ENCODE results near the gene RPS6KA2.

RPS6KA2 gene

DNA sequence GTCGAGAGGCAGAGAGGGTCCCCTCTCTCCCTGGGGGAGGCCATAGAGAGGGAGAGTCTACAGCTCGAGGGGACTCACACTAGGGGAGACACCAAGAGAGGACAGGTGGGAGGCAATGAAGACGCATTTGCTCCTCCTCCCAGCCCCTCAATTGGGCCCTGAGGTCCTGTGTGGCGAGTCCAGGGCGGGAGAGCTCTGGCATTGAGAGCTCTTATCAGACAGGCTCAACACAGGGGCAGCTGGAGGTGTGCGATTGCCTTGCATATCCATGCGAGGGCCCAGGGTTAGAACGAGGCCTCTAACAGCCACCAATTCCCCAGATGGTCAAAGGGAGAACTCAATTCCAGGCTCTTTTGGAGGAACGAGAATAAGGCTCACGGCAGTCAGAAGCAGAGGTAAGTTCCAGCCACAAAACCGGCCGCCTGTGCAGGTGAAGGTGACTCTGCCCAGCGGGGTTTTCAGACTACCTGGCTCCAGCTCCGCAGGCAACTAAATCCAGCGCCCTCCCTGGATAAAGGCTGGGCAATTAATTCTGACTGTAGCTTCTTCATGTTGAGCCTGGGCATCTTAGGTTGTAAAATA lies 150.3 kb downstream of the RPS6KA2 start:
- DNase-seq (ENCODE audit: extremely low spot score), result no peak
- CTCF ChIA-PET, result interaction anchor here (1.1 kb wide), 1 partner anchor 205 kb away, joined by 3 read pairs; no protein-coding TSS in a partner anchor
- TF ChIP-seq, protein P1, sequence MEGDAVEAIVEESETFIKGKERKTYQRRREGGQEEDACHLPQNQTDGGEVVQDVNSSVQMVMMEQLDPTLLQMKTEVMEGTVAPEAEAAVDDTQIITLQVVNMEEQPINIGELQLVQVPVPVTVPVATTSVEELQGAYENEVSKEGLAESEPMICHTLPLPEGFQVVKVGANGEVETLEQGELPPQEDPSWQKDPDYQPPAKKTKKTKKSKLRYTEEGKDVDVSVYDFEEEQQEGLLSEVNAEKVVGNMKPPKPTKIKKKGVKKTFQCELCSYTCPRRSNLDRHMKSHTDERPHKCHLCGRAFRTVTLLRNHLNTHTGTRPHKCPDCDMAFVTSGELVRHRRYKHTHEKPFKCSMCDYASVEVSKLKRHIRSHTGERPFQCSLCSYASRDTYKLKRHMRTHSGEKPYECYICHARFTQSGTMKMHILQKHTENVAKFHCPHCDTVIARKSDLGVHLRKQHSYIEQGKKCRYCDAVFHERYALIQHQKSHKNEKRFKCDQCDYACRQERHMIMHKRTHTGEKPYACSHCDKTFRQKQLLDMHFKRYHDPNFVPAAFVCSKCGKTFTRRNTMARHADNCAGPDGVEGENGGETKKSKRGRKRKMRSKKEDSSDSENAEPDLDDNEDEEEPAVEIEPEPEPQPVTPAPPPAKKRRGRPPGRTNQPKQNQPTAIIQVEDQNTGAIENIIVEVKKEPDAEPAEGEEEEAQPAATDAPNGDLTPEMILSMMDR (IDR thresholded peaks at IDR 0.05; ENCODE audit: control extremely low read depth, extremely low read depth, low read depth, missing control alignments), result no peak
- POLR2A ChIA-PET, result no interaction called here

DNA sequence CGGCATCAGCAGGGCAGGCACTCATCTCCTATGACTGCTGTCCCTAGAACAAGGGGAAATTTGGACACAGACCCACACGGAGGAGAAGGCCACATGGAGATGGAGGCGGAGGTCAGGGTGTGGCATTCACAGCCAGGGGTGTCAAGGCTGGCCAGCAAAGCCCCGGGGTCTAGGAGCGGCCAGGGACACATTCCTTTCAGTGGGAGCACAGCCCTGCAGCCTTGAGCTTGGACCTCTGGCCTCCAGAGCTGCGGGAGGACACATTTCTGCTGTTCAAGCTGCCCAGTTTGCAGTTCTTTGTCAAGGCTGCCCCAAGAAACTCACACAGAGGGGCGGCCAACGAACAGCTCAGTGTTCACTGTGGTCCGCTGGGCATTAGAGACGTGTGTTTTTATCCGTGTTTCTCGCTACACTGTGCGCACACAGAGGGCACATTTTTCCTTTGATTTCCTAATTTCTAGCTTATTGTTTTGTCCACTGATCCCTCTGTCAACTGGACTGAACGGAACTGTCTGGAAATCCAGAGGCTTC lies 150.9 kb downstream of the RPS6KA2 start:
- CTCF ChIA-PET, result interaction anchor here (0.6 to 1.1 kb wide), 2 partner anchors 12 to 204 kb away, joined by 3 read pairs; no protein-coding TSS in a partner anchor
- TF ChIP-seq, protein P1 (IDR thresholded peaks at IDR 0.05; ENCODE audit: control extremely low read depth, extremely low read depth, low read depth, missing control alignments), result no peak
- POLR2A ChIA-PET, result no interaction called here
- DNase-seq (ENCODE audit: extremely low spot score), result no peak

DNA sequence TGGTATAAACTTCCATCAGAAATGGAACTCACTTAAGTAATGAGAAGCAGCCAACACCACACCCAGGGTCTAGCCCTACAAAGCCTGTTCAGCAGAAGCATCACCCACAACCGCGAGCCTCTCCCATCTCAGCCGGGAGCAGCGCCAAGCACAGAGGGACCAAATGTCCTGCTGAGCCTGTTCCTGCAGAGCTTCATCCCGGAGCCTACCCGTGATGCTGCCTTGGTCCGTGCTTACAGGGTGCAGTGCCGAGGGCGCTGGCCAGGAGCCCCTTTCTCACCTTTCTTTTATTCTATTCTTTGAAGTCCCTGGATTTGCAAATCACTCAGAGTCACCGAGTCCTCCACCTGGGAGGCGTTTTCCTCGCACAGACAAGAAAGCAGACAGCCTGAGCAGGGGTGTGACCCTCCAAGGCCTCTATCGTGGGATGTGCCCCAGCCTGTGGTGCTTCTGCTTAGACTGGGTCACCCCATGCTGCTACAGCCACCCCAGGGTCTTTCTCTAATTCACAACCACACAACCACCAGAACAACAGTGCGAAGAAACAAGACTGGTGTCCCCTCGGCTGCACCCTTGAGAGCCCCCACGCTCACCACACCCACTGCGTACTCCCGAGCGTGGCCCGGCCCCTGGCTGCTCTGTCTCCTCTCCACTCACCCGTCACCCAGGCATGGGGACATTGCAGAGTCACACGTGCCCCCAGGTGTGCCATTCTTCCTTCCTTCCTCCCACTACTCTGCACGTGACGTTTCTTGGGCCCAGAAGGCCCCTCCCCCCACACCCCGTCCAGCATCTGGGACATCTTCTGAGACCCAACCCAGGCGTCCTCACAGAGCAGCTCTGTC lies 152.1 kb downstream of the RPS6KA2 start:
- POLR2A ChIA-PET, result no interaction called here

DNA sequence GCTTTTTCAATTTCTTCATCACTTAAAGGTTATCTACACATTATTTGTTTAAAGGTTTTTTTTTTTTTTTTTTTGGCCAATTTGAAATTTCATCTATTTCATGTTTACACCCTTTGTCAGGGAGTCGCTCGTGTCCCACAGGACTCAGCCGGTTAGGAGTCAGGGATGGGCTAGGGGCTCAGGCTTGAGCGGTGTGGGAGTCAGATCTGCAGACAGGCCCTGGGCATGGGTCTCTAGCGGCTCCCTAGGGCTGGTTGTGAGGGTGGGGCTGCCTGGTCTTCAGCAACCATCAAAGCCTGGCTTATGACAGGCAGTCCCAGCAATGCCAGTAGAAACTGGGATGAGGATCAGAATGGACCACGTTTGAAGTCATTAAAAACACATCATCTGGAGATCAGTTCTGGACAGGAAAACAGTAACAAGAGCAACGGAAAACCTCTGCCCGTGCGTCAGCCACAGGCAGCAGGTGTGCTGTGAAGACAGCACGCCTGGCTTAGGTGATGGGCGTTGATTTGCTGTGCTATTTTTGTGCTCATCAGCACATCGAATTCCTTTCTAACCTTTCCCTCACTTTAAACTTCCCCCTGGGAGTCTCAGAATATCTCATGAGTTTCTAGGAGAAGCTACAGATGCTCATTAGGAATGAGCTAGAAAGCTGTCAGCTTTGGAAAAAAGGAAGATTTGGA lies 153.0 kb downstream of the RPS6KA2 start:
- TF ChIP-seq, protein P1 (IDR thresholded peaks at IDR 0.05; ENCODE audit: control extremely low read depth, extremely low read depth, low read depth, missing control alignments), result no peak
- ChIA-PET POLR2A (no interaction called here), CTCF (interaction anchor here (1.3 kb wide), 1 partner anchor 10 kb away, joined by 5 read pairs; no protein-coding TSS in a partner anchor)
- DNase-seq (ENCODE audit: extremely low spot score), result no peak

More for the DNA sequence above, 152.1 kb downstream of the RPS6KA2 start:
- DNase-seq (ENCODE audit: extremely low spot score), result no peak
- TF ChIP-seq, protein P1 (IDR thresholded peaks at IDR 0.05; ENCODE audit: control extremely low read depth, extremely low read depth, low read depth, missing control alignments), result no peak
- CTCF ChIA-PET, result interaction anchor here (1.3 kb wide), 1 partner anchor 11 kb away, joined by 5 read pairs; no protein-coding TSS in a partner anchor

DNA sequence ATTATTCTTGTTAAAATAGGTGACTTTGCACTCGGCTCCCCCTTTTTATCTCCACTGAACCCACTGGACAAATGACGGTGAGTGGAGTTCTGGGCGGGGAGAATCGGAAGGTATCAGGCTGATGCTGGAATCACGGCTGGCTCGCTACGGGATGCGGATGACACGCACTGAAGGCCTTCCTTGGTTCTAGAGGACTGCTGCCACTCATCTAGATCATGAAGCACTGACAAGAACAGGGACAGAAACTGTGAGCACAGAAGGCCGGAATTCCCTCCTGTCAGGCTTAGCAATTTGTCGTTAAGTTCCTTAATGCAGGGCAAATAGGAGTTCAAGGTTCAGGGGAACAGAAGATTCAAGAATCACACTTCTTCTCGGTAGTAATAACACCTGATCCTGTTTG lies 154.4 kb downstream of the RPS6KA2 start:
- ChIA-PET CTCF (interaction anchor here (0.8 kb wide), 1 partner anchor 8 kb away, joined by 3 read pairs; no protein-coding TSS in a partner anchor), POLR2A (no interaction called here)
- TF ChIP-seq, protein P1 (IDR thresholded peaks at IDR 0.05; ENCODE audit: control extremely low read depth, extremely low read depth, low read depth, missing control alignments), result no peak
- DNase-seq (ENCODE audit: extremely low spot score), result no peak

DNA sequence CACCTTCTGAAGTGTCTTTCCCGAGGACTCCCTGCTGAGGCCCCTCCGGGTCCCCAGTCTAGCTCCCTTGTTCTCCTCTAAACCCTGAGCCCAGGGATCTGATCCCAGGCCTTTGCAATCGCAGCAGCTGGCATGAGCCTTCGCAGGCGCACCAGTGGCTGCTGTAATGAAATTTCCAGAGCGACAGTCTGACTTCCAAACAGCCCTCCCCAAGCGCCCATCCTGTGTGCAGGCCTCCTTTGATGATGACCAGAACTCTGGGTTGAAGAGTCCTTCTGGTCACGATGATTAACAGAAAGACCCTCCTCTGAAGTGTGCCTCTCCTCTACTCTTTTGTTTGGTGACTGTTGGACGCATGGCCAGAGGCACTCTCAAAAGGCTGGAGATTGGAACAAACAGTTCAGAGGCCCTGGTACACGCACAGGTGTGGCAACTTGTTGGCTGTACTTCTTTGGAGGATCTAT lies 155.2 kb downstream of the RPS6KA2 start:
- ChIA-PET CTCF (no interaction called here), POLR2A (no interaction called here)
- TF ChIP-seq, protein P1 (IDR thresholded peaks at IDR 0.05; ENCODE audit: control extremely low read depth, extremely low read depth, low read depth, missing control alignments), result no peak
- no peak for DNase-seq (ENCODE audit: extremely low spot score)

Data from GM10248 (cell line).